NCI-H748 (cell line): ENCODE data around the gene NCAPD3.

ENCODE experiments used
- DNase-seq: peaks from one replicate; lab custom pipeline; 2025; ENCODE audit not compliant: unreplicated experiment; lab: John Stamatoyannopoulos, UW

Gene NCAPD3

DNA sequence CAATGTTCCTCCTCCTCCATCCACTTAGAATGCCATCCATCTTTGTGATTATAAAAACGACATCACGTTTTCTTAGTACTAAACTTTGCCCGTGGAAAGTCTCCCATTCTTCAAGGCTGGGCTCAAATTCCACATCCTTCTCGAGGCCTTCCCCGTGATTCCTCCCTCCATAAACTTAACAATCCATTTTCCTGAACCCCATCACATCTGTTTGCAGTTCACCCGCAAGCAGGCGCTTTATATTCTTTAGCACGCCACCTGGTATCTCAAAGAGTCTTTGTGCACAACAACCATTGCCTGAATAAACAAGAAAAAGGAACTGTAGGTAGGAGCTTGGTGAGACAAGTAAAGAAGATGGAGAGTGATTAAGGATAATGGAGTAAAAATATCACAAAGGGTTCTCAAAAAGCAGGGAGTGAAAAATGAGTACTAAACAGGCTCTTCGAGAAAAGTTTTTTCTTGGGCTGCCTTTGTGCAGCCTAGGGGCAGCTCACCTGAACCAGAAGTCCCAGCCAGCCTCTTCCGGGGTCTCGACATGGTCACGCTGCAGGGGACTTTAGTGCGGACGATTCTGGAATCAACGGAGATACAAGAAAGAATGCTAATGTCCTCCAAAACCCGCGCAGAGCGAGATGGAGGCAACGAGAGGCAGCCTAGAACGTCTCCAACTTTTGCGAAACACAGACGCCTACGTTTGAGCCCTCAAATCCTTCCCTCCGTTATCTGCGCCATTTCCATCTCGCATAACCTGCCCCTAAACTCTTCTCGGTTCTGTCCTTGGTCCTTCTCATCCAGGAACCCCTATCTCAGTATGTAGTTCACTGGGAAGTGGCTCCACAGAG, 28.8 kb upstream of the NCAPD3 start:
- peak; percentile 68 for DNase-seq

DNA sequence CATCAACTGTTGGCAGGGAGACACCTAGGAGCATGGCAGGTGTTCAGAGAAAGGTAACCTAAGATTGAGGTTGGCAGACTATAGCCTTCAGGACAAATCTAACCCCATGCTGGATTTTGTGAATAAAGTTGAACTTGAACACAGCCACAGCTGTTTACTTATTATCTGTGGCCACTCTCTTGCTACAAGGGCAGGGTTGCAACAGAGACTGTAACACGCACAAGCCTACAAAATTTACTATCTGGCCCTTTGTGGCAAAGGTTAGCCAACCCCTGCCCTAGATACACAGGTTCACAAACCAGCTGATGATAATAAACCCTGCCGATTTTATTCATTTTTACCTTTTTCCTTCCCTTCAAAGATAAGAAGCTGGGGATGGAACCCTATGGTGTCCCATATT, 26.9 kb upstream of the NCAPD3 start:
- DNase-seq = no peak

DNA sequence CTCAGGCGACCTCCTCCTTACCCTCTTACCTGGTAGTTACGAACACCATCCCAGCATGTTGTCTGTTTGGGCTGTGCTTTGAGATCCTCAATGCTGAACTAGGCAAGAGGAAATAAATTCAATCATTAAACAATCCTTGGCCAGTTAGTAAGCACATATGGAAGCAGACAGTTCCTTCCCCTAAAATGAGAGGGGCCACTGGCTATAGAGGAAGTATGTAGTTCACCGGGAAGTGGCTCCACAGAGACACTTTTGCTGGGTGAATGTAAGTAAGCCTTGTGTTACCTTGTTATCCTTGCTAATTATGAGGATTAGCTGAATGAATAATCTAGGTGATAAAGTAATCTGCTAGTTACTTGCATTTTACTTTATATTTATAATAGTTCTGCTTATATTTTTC, 26.5 kb upstream of the NCAPD3 start:
- DNase-seq = no peak

DNA sequence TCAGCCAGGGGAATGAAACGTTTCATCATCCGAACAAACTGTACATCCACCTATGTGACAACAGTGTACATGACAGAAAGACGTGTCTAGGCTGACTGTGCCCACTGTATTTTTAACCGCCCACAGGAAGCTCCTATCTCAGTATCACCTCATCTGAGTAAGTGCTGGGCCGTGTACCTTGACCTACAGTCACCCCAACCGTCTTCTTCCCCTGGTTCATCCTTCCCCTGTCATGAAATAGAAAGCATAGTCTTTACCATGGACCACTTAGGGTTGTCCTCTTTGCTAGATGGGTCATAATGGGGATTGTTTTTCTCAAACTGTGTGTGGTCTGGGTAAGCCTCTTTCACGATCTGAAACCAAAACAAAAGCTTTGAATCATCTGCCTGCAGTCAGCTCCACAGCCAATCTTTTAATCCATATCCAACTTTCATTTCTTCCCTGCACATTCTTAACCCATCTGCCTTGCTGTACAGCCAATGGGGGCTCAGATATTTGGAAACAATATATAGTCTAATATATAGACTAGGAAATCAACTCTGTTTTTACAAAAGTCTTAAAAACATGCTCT, 25.2 kb upstream of the NCAPD3 start:
- DNase-seq = no peak

DNA sequence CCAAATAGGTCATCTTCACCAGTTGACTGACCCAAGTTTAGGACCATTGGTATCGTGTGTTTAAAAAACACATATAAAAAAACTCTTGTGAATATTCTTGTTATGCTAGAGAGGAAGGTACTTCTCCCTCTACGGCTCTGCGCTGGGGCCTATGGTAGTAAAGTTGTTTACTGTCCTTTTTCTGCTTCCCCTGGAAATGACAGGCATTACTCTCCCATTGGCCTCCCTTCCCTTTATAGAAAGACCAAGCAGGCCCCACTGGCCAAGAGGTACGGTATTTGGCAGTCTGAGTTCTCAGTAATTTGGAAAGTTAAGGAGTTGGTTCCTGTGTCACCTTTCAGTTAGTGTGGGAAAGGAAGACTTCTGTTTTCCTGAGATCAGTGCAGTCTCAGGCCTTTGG, 22.9 kb upstream of the NCAPD3 start:
- DNase-seq = no peak

DNA sequence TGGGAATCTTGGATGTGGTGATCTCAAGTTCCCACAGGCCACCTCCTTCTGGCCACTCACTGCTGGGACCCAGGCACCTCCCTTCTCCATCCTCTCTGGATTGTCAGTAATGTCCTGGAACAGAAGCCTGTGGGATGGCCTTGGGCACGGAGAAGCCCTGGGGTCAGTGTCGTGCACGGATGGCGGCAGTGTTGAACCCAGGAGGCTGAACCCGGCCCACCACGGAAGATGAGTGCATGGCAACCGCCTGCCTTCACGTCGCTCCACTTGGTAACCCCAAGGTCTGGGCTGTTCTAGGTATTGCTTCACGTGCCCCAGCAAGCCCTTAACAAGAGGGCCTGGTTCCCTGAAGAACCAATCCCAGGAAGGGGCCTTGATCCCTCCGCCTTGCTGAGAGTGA, 22.3 kb upstream of the NCAPD3 start:
- no peak for DNase-seq

DNA sequence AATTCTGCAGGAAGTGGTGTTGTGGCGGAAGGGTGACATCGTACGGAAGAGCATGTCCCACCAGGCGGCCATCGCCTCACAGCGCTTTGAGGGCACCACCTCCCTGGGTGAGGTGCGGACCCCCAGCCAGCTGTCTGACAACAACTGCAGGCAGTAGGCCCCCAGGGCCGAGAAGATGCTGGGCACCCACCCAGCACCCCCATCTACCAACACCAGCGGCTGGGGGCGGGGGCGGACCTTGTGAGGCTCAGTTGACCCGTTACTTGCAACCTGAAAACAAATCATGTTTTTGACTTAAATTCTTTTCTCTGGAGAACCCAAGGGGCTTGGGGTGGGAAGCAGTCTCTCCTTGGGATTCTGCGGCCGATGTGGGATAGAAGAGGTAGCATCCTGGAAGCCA, 21.7 kb upstream of the NCAPD3 start:
- no peak for DNase-seq

DNA sequence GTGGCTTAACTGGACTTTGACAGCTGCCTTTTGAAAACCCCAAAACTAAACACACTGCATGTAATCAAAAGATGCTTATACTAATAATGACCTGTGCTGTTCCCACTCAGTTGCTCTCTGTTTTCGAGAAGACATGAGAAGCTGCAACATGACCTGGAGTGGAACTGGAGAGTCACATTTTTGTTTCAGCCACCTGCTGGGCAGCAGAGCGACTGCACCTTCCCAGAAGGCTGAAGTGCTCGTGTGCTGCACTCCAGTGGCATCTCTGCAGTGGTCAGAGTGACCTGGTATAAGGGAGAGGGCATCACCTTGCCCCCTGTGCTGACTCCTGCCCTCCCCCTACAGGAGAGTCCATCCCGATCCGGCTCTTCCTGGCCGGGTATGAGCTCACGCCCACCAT, 20.8 kb upstream of the NCAPD3 start:
- no peak for DNase-seq

DNA sequence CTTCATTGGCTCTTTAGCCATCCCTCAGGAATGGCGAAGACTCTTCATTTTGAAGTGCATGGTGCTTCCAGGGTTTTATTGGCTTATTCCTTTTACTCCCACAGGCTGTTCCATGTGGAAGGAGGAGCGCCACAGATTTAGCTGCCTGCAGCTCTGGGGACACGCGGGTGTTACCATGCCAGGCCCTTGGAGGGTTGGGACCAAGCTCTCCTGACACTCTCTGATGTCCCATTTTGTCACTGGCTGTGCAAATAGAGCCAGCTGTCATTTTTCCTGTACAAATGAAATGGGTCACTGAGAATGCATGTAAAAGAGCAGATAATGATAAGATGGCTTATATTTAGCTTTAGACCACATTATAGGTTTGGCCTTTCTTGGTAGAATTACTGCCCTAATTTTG, 20.1 kb upstream of the NCAPD3 start:
- no peak for DNase-seq

DNA sequence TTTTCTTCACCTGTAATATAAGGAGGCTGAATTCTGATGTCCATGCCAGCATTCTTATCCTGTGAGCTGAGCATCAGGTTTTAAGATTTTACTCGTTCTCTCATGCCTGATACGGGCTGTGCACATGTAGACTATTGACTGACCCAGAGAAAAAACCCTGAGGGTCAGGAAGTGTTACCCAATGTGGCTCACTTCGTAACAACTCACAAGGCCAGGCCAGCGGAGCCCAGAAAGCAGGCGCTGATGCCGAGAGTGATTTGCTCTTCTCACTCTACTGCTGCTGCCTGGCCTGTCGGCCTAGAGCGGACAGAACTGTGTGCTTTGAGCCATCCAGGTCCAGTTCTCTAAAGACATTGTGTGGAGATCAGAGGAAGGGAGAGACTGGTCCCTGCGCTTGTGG, 18.6 kb upstream of the NCAPD3 start:
- no peak for DNase-seq

DNA sequence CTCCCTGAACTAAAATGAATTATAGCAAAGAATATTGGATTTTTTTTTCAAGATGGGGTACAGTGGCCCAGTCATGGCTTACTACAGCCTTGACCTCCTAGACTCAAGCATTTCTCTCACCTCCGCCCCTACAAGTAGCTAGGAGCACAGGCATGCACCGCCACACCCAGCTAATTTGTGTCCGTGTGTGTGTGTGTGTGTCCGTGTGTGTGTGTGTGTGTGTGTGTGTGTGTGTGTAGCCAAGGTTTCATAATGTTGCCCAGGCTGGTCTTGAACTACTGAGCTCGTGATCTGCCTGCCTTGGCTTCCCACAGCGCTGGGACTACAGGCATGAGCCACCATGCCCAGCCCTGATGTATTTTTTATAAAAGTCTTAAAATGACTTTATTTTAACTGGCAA, 16.8 kb upstream of the NCAPD3 start:
- no peak for DNase-seq

DNA sequence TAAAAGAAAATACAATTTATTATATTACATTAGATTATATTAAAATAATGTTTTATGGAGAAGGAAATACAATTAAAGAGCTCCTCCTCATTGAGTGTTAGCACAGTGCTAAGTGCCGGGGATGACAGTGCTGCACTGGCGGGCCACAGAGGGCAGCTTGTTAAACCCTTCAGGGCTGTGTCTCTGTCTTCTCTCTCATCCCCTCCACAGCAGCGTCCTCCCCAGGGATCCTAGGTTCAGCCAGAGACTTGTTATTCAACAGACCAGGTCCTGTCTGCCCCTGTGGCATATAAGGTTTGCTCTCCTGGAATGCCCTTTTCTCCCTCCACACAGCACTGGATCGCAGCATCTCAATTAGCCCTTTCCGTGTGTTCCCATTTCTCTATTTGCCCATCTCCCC, 15.2 kb upstream of the NCAPD3 start:
- DNase-seq = no peak

DNA sequence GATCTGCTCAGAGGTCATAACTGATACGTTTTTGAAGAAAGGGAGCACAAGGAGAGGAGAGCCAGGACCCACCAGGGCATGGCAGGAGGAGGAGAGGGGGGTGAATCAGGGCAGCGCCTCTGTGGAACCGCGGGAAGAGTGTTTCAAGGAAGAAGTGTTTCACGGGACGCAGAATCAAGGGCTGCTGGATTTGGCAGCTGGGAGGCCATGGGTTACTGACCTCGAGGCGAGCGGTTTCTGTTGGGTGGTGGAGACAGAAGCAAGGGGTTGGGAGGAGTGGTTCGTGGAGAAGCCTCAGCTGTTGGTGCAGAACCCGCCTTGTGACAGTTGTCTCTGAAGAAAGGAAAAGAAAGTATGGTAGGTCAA, 13.8 kb upstream of the NCAPD3 start:
- DNase-seq = no peak

DNA sequence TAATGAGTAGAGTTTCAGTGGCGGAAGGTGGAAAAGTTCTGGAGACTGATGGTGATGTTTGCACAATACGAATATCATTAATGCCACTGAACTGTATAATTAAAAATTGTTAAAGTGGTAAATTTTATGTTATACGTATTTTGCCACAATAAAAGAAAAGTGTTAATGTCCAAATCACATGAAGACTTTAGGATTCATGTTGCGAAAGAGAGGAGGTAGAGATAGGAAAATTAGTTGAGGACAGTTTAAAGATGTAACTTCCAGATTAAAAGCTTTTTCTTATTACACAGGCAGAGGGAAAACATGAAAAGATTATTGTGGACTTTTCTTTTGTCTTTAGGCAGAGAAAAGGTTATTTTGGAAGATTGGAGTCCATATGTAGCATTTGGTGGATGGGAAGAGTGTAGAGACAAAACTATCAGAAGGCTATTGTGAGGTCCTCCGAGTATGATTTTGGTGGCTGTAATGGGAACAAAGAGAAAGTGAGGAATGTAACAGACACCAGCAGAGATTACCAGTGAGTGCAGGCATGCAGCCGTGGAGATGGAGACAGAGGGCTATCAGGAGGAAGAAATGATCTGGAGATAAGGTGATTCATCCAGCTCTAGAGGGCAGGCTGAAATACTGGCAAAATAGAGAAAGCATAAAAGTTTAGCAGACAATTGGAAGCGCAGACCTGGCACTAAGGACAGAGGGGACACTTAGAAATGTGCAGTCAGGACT, 13.2 kb upstream of the NCAPD3 start:
- no peak for DNase-seq

DNA sequence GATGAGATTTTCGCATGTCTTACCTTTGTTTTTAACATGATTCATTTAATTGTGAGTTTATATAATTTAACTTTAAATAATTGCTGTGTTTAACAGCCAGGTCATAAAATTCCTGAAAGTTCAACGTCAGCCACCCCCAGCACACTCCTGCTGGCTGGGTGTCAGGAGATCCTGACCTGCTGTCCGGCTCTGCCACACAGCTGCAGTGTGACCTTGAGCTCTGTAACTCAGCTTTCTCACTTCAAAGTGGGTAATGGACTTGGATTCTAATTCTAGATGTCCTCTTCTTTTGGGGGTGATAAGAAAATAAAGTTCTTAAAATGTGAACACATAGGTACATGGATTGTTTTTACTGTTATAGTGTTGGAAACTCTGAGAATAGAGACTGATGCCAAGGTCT, 11.6 kb upstream of the NCAPD3 start:
- DNase-seq = no peak

DNA sequence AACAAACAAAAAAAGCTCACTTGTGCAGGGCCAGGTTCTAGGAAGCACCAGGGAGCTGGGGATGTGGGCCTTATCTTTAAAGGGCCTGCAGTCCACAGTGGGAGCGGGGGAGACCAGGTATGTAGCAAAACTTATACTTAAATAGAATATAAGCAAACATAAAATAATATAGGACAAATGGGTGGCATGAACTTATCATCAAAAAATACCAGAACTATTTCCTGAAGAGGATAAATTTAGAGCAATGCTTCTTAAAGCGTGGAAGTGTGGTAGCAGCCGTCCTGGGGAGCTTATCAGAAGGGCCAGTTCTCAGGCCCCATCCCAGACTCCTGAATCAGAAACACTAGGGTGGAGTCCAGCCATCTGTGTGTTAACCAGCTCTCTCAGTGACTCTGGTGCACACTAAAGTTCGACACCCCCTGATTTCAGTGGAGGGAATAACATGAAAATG, 10.0 kb upstream of the NCAPD3 start:
- DNase-seq = no peak

DNA sequence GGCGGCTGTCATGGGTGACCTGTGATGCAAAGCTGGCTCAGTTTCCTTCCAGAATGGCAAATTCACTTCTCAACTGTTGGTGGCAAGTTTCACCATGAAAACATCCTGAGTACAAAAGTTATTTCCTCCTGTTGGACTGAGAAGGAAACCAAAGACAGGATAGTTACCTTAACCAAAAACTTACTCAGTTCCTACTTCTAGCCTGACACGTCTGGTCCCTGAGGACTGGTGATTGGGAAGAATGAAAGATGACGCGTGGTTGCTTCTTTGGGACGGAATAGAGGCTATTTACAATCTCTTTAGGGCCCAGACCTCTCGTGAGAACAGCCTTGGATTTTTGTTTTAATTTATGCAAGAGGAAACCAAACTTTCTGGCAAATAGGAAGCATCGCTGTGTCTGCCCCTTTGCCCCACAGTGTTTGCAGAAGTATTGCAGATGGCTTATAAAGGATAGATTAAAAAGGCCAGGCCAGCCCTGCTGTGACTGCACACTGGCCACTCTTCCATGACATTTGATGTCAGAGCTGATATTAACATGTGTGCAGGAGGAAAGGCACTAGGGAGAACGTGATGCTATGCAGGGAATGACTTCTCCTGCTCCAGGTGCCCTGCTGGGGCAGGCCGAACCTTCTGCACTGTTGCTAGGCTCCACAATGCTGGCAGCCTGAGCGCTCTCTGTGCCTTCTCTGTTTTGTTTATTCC, 8.3 kb upstream of the NCAPD3 start:
- DNase-seq = no peak

DNA sequence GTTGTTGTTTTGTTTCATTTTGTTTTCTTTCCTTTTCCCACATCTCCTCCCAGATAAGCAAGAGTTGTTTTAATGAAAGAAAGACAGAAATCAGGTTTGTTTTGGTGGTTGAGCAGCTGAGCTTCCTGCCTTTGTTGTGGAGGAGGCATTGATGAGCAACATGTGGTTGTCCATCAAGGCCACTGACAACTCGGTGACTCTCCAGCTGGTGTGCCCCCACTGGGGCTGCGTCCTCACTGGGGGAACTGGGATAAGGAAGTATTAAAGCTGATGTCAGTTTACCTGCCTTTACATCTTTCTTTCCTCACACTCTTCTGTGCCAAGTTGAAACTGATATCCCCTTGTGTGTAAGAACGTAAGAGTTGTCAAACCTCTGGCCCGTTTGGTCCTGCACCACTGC, 6.6 kb upstream of the NCAPD3 start:
- DNase-seq = no peak

DNA sequence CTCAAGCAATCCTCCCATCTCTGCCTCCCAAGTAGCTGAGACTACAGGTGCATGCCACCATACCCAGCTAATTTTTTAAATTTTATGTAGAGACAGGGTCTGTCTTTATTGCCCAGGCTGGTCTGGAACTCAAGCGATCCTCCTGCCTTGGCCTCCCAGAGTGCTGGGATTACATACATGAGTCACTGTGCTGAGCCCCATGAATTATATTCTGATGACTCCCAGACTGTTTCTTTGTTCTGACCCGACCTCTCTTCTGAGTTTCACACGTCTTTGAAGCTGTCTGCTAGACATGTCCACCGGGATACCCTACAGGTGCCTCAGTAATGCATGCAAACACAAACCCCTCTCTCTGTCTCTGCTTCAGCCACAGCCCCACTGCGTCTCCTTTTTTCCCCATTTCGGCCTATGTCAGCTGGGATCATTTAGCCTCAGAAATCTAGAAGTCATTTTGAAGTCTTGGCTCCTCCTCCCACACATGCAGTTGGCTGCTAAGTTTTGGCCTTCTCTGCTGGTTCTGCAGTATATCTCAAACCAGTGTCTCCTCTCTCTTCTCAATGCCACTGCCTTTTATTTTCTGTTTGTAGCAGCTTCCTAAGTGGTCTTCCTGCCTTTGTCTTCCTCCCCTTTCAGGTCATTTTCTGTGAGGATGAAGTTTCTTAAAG, 5.5 kb upstream of the NCAPD3 start:
- no peak for DNase-seq

DNA sequence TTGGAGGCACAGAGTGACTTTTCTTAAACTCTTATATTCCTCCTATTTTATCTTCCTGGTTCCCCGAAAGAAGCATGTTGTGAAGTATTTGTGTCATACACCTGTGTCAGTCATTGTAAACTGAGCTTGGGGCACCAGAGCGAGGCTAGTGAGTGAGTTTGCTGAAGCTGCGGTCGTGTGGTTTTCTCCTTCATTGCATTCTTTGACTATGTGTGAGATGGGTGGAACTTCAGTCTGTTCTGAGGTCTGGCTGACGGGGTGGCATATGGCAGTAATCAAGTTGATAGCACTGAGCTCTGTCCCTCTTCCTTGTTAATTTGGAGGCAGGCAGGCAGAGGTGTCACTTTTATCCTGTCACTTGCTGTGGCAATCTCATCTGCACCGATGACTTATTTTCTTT, 4.9 kb upstream of the NCAPD3 start:
- DNase-seq = no peak

DNA sequence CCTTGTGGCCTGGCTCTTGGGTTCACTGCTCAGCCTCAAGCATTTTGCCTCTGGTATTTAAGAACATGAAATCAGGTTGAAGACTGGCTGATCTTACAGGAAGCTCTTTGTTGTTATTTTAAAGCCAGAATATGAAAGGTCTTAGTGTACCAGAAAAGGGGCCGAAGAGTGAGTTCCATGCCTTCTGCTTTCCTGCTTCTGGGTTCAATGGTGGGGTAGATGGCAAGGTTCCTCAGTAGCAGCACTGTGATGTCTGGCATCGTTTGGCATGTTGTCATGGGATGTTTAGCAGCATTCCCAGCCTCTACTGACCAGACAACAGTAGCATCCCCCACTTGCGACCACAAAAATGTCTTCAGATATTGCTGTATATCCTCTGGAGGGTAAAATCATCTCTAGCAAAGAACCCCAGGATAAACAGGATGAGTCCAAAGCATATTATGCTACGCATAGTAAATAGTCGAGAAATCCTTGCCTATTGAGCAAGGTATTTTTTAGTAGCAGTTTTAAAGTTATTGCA, 3.1 kb upstream of the NCAPD3 start:
- no peak for DNase-seq
